Measurements from ENCODE around the gene CHCHD6. TPM values are rescaled to one million over a fixed set of nuclear protein-coding genes. Genes with fewer than 3 reads are reported as not detected.

The CHCHD6 gene
- total RNA-seq, 1 experiment from 2014 or later: 29.6 TPM

GRCh38 chr3:126807795-126808194, 103.8 kb downstream of the CHCHD6 start:
- Mint-ChIP-seq H3K36me3 (ENCODE audit: insufficient read depth, unreplicated experiment) (peaks cover 17% of the 10 kb centered on the region), H3K4me1 (ENCODE audit: insufficient read depth, unreplicated experiment) (no peaks in the 10 kb centered on the region), H3K9me3 (ENCODE audit: unreplicated experiment) (no peaks in the 10 kb centered on the region), H3K4me3 (ENCODE audit: unreplicated experiment) (no peak overlapping the region), H3K27me3 (ENCODE audit: insufficient read depth, unreplicated experiment) (no peaks in the 10 kb centered on the region), H3K27ac (ENCODE audit: low read depth, unreplicated experiment) (no peak overlapping the region)
- intact Hi-C loops (cut with micrococcal nuclease): no loop called here
- TF ChIP-seq, protein P1, sequence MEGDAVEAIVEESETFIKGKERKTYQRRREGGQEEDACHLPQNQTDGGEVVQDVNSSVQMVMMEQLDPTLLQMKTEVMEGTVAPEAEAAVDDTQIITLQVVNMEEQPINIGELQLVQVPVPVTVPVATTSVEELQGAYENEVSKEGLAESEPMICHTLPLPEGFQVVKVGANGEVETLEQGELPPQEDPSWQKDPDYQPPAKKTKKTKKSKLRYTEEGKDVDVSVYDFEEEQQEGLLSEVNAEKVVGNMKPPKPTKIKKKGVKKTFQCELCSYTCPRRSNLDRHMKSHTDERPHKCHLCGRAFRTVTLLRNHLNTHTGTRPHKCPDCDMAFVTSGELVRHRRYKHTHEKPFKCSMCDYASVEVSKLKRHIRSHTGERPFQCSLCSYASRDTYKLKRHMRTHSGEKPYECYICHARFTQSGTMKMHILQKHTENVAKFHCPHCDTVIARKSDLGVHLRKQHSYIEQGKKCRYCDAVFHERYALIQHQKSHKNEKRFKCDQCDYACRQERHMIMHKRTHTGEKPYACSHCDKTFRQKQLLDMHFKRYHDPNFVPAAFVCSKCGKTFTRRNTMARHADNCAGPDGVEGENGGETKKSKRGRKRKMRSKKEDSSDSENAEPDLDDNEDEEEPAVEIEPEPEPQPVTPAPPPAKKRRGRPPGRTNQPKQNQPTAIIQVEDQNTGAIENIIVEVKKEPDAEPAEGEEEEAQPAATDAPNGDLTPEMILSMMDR (IDR thresholded peaks at IDR 0.05; ENCODE audit: unreplicated experiment): no peak
- peak; percentile 5 for DNase-seq (ENCODE audit: unreplicated experiment)
- no TSS peak for BruUV-seq (replicated peaks)
- ChIA-PET CTCF (interaction anchor here (0.5 to 1.1 kb wide), 2 partner anchors 47 to 61 kb away, joined by 3 read pairs; no protein-coding TSS in a partner anchor), POLR2A (no interaction called here)

GRCh38 chr3:126811530-126811929, 107.5 kb downstream of the CHCHD6 start:
- Mint-ChIP-seq H3K4me3 (ENCODE audit: unreplicated experiment) (no peak overlapping the region), H3K36me3 (ENCODE audit: insufficient read depth, unreplicated experiment) (peaks cover 11% of the 10 kb centered on the region), H3K4me1 (ENCODE audit: insufficient read depth, unreplicated experiment) (no peaks in the 10 kb centered on the region), H3K27me3 (ENCODE audit: insufficient read depth, unreplicated experiment) (no peaks in the 10 kb centered on the region), H3K27ac (ENCODE audit: low read depth, unreplicated experiment) (no peak overlapping the region), H3K9me3 (ENCODE audit: unreplicated experiment) (no peaks in the 10 kb centered on the region)
- ChIA-PET POLR2A (interaction anchor here (0.9 kb wide), 1 partner anchor 48 kb away, joined by 3 read pairs; no protein-coding TSS in a partner anchor), CTCF (interaction anchor here (0.7 kb wide), 1 partner anchor 72 kb away, joined by 3 read pairs; no protein-coding TSS in a partner anchor)
- TF ChIP-seq, protein P1 (IDR thresholded peaks at IDR 0.05; ENCODE audit: unreplicated experiment): no peak
- BruUV-seq (replicated peaks): no TSS peak
- intact Hi-C loops (cut with micrococcal nuclease): no loop called here
- DNase-seq (ENCODE audit: unreplicated experiment): no peak

GRCh38 chr3:126816298-126816697, 112.3 kb downstream of the CHCHD6 start:
- POLR2A ChIA-PET: no interaction called here
- CTCF ChIA-PET: interaction anchor here (1.4 kb wide), 1 partner anchor 35 kb away, joined by 4 read pairs; no protein-coding TSS in a partner anchor
- H3K4me3 Mint-ChIP-seq (ENCODE audit: unreplicated experiment): no peak overlapping the region
- no TSS peak for BruUV-seq (replicated peaks)
- TF ChIP-seq, protein P1 (IDR thresholded peaks at IDR 0.05; ENCODE audit: unreplicated experiment): no peak
- H3K27ac Mint-ChIP-seq (ENCODE audit: low read depth, unreplicated experiment): no peak overlapping the region
- H3K9me3 Mint-ChIP-seq (ENCODE audit: unreplicated experiment): no peaks in the 10 kb centered on the region
- H3K4me1 Mint-ChIP-seq (ENCODE audit: insufficient read depth, unreplicated experiment): no peaks in the 10 kb centered on the region
- no peaks in the 10 kb centered on the region for H3K36me3 Mint-ChIP-seq (ENCODE audit: insufficient read depth, unreplicated experiment)
- H3K27me3 Mint-ChIP-seq (ENCODE audit: insufficient read depth, unreplicated experiment): no peaks in the 10 kb centered on the region
- intact Hi-C loops (cut with micrococcal nuclease): no loop called here
- no peak for DNase-seq (ENCODE audit: unreplicated experiment)

- Mint-ChIP-seq H3K9me3 (ENCODE audit: unreplicated experiment) (peaks cover 5% of the 10 kb centered on the region), H3K27ac (ENCODE audit: low read depth, unreplicated experiment) (no peak overlapping the region), H3K27me3 (ENCODE audit: insufficient read depth, unreplicated experiment) (no peaks in the 10 kb centered on the region)
Observed at GRCh38 chr3:126816986-126817777, 113.1 kb downstream of the CHCHD6 start.

More at GRCh38 chr3:126816986-126817777, 113.1 kb downstream of the CHCHD6 start:
- no peak for DNase-seq (ENCODE audit: unreplicated experiment)
- Mint-ChIP-seq H3K36me3 (ENCODE audit: insufficient read depth, unreplicated experiment) (no peaks in the 10 kb centered on the region), H3K4me1 (ENCODE audit: insufficient read depth, unreplicated experiment) (no peaks in the 10 kb centered on the region), H3K4me3 (ENCODE audit: unreplicated experiment) (no peak overlapping the region)
- CTCF ChIA-PET: interaction anchor here (1.4 kb wide), 1 partner anchor 34 kb away, joined by 4 read pairs; no protein-coding TSS in a partner anchor
- POLR2A ChIA-PET: interaction anchor here (0.5 kb wide), 1 partner anchor 1013 kb away, joined by 3 read pairs; no protein-coding TSS in a partner anchor
- intact Hi-C loops (cut with micrococcal nuclease): no loop called here
- no TSS peak for BruUV-seq (replicated peaks)
- TF ChIP-seq, protein P1 (IDR thresholded peaks at IDR 0.05; ENCODE audit: unreplicated experiment): no peak
